ENCODE data around the gene BCL10. TPM values are rescaled to one million over a fixed set of nuclear protein-coding genes. Genes with fewer than 3 reads are reported as not detected.

BCL10 gene
- 5.9 and 8.4 TPM in 2 replicates for polyA plus RNA-seq (2014; cell fraction: cytosol; rRNA removed)
- polyA plus RNA-seq (2014; cell fraction: nucleus; rRNA removed): 6.0 and 6.6 TPM in 2 replicates

- DNase-seq (ENCODE audit: low spot score): peak; percentile 95
These were observed at the start of gene BCL10 for GRCh38 chr1:85276215-85276977. Gene BCL10, minus strand, starts transcription at chr1:85276632. Its CDS starts 280 bp downstream, at chr1:85276352.

DNA sequence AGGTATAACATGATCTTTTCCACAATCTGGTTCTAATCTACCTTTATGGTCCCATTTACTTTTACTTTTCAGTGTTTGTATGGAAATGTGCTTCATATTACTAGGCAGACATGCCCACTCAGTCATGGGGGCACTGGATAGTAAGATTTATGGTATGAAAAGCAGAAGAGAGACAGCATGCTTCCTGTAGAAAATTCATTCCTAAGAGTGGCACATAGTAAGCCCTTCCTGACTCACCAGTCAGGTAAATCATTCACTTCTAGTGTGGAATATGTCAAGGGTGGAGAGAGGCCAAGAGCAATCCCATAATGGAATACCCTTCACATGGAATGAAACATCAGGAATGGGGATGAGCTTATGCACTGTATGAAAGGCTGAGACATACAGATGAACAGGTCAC, 49.5 kb upstream of the BCL10 start:
- no peak for DNase-seq (ENCODE audit: low spot score)

DNA sequence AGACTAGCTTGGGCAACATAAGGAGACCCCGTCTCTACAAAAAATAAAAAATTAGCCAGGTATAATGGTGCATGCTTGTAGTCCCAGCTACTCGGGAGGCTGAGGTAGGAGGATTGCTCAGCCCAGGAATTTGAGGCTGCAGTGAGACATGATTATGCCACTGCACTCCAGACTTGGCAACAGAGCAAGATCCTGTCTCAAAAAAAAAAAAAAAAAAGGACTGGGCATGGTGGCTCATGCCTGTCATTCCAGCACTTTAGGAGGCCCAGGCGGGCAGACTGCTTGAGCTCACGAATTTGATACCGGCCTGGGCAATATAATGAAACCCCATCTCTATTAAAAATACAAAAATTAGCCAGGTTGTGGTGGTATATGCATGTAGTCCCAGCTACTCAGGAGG, 47.3 kb upstream of the BCL10 start:
- no peak for DNase-seq (ENCODE audit: low spot score)

GRCh38 chr1:85322655-85323054, 46.2 kb upstream of the BCL10 start:
- DNase-seq (ENCODE audit: low spot score): no peak

DNA sequence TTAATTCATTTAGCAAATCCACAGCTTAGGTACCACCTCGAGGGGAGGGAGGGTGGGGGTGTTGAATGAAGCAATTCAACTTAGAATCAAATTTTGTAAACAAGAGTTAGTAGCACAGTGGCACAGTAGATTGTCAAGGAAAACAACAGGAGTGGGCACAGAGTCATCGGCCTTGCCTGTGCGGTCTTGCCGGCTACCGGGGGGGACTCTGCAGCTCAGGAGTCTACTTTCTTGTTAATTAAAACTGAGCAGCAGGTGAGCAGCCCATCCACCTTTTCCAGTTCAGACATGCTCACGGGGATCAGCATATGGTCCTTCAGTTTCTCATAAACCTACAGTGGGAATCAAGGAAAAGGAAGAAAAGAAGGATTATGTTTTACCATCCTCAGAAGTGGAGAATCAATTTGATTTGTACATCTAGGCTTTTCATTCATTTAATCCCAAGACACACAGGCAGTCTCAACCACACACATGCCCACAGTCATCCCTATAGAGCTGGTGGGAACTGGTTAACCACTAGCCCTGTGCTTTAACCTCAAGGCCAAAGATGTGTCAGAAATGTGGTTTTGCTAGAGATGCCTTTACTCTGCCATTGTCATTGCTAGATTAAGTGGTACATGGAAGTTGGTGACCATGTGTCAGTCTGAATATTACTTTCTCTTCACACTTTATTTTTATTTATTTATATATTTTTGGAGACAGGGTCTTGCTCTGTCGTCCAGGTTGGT, 45.0 kb upstream of the BCL10 start:
- no peak for DNase-seq (ENCODE audit: low spot score)

DNA sequence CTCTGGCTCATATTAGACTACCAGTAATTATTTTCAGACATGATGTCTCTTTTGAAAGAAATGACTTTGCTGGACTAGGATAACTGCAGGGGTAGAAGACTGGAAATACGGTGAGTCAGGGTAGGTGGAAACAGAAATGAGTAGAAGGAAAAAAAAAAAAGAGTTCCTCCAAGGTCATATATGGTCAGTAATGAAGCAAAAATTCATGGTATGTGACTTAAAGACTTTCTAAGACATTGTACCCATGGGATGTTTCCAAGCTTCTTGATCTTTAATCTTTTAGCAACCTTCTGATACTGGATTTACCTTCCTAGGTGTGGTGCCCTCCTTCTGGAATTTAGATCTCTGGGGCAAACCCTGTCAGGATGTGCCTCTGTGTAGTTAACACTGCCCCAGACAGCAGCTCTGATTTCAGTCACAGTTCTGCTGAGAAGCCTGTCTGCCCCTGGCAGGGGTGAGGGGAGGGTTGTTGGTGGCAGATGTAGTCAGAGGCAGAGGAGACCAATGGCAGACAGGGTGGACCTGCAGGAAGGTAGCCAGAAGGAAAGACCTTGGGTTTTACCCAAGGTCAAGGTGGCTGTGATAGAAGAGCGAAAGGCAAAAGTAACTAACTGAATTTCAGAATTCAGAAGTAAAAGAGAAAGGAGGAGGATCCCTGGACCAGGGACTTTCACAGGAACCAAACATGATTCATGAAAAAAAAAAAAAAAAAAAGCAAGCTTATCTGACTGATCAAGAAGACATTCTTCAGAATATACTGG, 44.1 kb upstream of the BCL10 start:
- no peak for DNase-seq (ENCODE audit: low spot score)

DNA sequence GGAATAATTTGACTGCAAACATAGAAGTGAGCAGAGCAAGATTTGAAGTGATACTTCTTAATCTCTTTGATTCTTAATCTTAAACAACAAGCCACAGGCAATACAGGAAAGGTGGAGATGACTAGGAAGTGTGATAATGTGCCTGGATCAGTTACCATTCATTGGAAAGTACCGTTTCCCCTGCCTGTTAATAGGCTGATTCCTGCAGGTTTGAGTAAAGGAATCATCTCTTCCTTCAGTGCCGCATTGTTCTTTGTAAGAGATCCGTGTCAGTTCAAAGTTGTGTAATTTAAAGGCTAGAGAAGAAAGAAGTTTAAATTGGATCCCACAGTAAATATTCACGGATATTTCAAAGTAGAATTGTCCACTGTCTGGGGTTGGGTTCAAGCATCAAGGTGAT, 43.5 kb upstream of the BCL10 start:
- no peak for DNase-seq (ENCODE audit: low spot score)

- DNase-seq (ENCODE audit: low spot score): no peak
These were observed 43.1 kb upstream of the BCL10 start for GRCh38 chr1:85319491-85319890.

DNA sequence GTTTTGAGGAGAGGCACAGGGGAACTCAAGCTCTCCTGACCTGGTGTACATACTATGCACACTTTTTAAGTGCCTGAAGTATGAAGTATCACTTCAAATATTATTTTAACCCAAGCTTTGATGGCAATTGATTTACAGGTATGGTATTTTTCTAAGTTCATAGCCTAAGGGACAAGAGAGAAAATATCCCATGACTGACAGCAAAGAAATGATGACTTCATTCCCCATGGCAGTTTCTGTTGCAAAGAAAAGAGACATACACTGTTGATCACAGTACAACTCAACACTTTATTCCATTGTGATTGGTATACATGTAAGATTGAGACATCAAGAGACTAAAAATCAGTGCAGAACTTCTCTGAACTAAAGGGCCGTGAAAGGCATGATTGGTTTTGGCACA, 41.8 kb upstream of the BCL10 start:
- DNase-seq (ENCODE audit: low spot score): no peak

DNA sequence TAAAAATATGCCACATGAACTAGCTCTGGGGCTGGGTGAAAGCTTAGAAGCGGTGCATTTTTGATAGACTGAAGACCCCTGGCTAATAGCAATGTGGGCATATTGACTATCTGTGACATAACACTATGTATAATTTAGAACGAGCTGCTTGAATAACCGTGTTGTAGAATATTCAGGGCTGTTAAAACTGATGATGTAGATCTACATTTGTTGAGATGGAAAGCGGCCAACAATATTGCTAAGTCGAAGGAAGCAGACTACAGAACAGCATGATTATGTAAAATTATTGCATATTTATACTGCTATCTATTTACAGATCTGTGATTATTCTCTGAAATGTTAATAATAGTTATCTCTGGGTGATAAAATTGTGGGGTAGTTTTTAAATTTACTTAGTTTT, 41.1 kb upstream of the BCL10 start:
- DNase-seq (ENCODE audit: low spot score): no peak

DNA sequence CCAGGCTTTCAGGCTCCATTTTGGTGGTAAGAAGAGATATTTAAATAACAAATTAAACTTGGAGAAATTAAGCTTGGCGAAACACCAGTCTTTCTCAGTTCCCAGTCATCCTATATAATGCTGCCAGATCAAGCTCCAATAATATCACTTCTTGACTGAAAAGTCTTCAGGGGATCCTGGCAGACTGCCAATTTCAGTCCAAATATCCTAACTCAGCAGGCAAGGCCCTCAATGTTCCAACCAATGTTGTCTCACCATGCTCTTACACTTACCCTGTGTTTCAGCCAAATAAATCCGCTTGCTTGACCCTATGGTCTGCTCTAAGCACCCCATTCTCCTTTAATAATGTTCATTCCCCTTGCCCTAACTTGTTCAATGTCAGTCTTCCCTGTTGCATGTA, 39.9 kb upstream of the BCL10 start:
- DNase-seq (ENCODE audit: low spot score): no peak

DNA sequence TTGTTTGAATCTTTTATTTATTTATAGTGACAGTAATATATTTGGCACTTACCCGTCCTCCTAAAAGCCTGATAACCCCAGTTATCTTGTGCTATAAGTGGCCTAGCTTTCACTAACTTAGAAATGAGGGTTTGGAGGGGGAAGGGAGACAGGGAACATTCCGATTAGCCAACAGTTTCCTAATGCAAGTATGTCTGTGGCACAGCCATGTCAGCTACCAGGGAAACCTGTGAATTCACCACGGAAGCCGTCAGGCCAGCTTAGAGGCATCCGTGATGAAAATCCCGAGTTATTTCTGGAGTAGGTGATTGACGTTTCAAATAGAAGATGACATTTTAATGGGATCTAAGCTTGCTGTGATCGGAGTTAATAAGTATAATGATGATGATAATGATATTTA, 39.4 kb upstream of the BCL10 start:
- DNase-seq (ENCODE audit: low spot score): no peak

DNA sequence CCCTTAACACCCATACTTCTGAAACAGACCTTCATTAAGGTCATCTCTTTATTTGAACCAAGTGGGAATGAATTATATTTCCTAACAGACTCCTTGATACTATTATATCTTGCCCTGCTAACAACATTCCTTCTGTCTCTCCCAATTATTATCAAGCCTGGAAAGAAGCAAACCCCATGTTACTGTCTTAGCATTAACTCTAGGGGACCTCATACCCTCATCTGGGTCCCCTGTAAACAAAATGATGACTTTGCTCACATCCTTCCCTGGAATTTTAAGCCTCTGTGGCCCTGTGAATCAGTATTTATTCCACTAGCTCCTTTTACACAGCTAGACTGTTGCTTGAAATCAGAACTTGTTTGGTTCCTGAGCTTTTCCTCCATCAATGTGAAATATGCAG, 38.3 kb upstream of the BCL10 start:
- no peak for DNase-seq (ENCODE audit: low spot score)

- DNase-seq (ENCODE audit: low spot score): no peak
These were observed 37.7 kb upstream of the BCL10 start for GRCh38 chr1:85313888-85314696.

GRCh38 chr1:85311818-85312217, 35.4 kb upstream of the BCL10 start:
- no peak for DNase-seq (ENCODE audit: low spot score)

- DNase-seq (ENCODE audit: low spot score): no peak
These were observed 32.5 kb upstream of the BCL10 start for GRCh38 chr1:85308833-85309350.

DNA sequence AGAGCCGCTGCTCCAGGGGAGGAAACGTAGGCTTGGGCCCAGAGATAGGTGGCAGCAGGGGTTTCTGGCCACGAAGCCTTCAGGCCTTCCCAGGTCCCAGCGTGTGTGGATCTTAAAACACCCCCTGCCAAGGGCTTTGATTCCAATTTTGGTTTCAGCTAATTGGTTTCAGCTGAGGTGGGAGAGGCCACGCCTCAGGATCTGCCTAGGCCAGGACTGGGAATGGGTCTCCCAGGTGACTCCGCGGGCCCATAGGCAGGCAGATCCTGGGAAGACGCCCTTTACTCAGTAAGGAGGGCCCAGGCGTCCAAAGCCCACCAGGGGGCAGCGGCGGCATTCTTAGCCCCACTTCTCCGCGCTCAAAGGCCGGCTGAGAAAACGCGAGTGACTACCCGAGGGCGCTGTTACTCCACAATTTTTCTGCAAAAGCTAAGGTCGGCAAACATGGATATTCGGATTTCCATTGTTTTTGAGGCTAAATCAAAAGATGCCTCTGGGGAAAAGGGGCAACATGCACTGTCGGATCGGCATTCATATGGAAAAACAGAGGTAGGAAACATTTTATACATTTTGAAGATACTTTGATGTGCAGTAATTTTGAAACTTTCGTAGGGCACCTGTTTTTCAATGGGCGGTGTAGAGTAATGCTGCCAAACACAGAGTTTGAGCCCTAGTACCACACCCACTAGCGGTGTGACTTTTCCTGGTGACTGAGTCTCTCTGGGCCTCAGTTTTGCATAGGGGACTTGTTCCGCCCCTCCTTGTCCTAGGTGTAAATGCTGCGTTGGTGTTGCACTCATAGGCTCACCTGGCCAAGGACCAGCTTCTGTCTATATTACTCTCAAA, 31.8 kb upstream of the BCL10 start:
- DNase-seq (ENCODE audit: low spot score): peak; percentile 67

DNA sequence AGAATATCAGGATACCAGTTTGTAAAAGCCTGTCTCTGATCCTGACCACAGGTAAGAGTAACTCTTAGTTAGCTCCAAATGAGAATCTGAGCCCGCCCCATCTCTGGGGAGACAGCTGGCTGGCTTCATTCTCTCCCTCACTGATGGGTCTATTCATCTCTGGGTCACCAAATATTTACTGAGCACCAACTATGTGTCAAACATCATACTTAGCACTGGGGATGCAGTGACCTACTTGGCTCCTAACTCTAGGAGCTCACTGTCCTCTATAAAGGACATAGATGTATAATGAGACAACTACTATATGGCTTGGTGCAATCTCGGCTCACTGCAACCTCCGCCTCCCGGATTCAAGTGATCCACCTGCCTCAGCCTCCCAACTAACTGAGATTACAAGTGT, 29.8 kb upstream of the BCL10 start:
- no peak for DNase-seq (ENCODE audit: low spot score)

DNA sequence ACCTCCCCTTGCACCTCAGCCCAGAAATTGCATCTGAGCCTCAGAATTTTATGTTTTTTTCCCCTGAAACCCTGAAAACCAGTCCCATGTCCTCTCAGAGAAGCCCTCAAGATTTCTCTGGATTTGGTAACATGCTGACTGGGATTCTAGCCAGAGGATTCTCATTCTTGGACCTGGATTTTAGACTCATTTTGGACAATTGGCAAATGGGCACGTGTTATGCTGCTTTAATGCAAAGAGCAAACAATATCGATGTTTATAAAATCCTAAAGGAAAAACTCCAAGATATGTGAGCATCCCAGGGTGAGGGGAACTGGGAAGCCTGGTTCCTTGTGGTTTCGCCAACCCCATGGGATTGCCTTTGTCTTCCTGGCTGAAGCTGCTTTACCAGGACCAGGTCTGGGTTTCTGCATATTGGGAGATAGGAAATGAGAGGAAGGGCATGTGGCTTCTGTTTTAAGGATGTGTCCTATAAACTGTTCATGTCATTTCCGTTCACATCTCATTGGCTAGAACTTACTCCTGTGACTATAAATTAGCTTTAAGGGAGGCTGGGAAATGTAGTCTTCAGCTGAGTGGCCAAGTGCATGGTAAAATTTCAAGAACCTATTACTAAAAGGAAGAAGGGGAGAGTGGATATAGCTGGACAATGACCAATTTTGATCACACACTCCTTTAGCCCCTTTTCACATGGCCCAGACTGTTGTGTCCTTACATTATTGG, 27.2 kb upstream of the BCL10 start:
- DNase-seq (ENCODE audit: low spot score): peak; percentile 25

DNA sequence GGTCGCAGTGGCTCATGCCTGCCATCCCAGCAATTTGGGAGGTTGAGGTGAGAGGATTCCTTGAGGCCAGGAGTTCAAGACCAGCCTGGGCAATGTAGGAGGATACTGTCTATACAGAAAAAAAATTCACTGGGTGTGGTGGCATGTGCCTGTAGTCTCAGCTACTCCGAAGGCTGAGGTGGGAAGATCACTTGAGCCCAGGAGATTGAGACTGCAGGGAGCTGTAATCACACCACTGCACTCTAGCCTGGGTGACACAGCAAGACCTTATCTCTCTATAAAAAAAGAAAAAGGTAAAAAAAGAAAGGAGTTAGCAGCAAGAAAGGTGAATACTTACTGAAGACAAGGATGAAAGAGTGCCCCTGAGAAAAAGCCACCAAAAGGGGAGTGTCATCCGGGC, 23.7 kb upstream of the BCL10 start:
- no peak for DNase-seq (ENCODE audit: low spot score)

All from SK-N-DZ (cell line).